Amniotic stem cell (primary cell): ENCODE results near the gene COL9A3.

ENCODE experiments used
- DNase-seq: peaks from one replicate; lab custom pipeline; 2025; lab: John Stamatoyannopoulos, UW

The COL9A3 gene

GRCh38 chr20:62796699-62797491, 20.0 kb upstream of the COL9A3 start:
- DNase-seq, result no peak

GRCh38 chr20:62797671-62798532, 18.9 kb upstream of the COL9A3 start:
- DNase-seq, result no peak

DNA sequence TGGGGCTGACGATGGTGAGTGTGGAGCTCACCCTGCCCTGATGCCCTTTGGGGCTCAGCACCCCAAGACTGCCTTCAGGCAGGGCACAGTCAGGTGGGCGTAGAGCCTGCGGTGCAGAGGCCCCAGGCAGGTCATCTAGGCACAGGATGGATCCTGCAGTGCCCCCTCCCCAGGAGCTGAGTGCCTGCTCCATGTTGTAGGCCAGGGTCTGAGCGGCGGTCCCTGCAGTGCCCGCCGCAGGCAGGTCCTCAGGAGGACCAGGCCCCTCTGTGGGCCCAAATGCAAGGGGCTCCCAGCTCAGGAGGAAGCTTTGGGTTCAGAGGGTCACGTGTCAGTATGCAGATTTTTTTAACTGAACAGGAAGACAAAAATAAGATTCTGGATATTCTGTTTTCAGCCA, 17.8 kb upstream of the COL9A3 start:
- no peak for DNase-seq

DNA sequence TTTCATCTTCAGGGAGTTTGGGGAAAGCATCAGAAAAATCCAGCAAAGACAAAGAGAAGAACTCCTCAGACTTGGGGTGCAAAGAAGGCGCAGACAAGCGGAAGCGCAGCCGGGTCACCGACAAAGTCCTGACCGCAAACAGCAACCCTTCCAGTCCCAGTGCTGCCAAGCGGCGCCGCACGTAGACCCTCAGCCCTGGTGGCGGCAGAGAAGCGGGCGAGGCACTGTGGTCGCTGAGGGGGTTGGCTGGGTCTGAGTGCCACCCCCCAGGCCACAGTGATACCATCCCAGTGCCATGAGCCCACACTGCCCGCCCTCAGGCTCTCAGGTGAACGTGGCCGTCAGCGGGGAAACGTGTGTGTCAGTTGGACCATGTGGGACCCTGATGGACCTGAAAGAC, 17.4 kb upstream of the COL9A3 start:
- no peak for DNase-seq

DNA sequence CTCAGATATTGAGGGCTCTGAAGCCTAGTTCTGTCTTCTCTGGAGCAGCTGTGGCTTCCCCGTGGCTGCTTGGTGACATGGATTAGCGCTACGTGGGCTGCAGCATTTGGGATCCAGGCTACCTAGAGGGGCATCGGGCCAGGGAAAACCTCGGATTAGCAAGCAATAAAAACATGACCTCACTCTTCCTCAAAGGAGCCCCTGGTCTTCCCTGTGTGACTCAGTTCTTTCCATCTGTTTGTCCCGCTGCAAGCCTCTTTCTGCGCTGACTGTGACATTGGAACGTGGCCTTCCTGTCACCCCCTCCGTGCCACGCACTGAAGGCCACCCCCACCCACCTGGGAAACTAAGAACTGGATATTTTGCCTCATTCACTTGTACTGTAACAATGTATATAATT, 17.0 kb upstream of the COL9A3 start:
- DNase-seq, result no peak

- no peak for DNase-seq
Observed at GRCh38 chr20:62800314-62801259, 16.3 kb upstream of the COL9A3 start.

DNA sequence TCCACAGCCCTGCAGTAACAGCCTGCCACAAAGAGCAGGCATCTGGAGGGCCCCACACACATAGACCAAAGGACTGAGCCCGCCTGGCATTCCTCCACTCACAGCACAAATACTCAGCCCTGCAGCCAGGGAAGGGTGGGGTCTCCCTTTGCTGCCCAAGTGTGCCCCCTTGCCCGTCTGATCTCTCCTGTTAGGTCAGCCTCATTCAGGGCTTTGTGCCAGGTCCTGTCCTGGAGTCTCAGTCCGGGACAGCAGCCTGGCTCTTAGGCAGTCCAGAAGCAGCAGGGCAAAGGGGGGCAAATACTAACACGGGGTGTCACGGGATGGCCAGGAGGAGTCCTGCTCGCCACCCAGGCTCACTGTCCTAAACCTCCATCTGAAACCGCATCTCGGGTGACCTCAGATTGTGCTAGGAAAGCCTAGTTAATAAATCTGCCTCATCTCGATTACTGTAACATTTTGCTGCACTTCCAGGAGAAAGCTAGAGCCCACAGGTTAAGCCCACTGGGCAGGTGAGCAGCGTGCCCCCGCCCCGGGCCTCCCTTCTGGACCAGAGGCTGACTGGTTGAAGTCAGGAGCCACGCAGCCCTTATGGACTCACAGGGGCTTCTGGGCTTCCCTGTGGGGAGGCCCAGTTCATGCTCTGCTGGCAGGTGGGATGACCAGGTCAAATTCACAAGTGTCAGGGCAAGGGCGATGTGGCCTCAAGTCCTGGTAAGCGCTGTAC, 15.4 kb upstream of the COL9A3 start:
- DNase-seq, result no peak

DNA sequence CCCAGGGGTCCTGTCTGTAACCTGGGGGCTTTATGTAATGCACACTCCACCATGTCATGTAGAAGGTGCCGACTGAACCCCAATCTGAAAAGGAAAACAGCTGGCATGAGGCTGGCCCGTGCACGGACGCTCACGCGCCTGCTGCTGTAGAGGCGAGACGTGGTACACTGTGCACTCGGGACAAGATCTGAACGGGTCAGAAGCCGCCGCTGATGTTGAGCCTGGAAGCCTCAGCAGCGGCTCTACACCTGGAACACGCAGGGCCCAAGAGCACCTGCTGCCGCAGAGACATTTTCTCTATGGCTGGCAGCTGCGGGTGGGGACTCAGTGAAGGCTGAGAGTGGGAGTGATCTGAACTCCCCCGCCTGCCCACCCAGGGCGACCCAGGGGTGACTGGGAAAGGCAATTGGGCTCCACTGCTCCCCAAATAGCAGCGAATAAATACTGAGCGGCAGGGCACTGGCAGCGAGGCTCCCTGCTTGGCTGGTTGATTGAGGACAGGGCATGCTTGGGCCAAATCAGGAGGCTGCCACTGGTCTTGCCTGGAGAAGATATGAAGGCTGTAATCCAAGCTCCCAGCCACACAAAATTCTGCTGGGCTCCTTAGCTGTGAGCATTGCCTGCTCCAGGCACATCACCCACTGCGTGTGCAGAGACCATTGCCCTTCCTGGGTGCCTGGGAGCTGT, 14.7 kb upstream of the COL9A3 start:
- no peak for DNase-seq

DNA sequence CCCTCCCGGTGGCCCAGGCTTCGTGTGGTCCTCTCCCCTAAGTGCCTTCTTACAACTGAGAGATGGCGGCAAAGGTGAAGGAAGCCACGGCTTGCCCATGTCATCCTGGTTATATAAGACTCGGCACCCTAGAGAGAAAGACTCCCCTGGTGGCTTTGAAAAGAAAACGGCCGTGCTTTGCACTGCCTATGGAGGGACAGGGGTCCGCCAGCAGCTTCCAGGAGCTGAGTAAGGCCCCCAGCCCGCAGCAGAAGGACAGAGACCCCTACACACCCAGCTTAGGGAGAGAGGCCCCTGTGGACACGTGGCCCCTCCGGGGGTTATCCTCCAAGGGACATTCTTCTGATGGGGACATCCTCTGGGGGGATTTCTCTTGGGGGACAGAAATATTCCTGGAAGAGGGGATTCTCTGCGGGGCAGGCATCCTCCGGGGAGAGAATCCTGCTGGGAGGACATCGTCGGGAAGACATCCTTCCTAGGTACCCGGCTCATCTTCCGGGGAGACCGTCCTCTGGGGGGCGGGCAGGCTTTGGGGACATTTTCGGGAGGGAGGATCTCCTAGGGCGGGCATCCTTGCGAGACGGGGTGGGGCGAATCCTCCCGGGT, 12.7 kb upstream of the COL9A3 start:
- DNase-seq, result no peak

DNA sequence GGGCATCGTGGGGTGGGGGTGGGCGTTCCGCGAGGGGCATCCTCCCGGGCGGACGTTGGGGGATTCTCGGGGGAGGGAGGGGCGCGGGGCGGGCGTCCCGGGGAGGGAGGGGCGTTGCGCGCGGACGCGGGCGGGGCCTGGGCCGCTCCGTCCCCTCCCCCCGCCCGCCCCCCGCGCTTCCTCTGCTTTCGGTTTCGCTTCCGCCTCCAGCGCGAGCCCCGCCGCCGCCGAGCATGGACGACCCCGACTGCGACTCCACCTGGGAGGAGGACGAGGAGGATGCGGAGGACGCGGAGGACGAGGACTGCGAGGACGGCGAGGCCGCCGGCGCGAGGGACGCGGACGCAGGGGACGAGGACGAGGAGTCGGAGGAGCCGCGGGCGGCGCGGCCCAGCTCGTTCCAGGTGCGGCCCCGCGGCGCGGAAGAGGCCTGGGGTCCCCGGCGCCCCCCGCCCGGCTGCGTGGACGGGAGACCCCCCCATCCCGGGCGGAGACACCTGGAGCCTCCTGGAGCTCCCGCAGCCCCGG, 12.2 kb upstream of the COL9A3 start, which contains the start of gene OGFR:
TSS of gene OGFR (plus strand) at position 209 of the 528 bp plus-strand sequence. CDS start at position 234, 25 bp downstream.
- DNase-seq, result peak; percentile 21

DNA sequence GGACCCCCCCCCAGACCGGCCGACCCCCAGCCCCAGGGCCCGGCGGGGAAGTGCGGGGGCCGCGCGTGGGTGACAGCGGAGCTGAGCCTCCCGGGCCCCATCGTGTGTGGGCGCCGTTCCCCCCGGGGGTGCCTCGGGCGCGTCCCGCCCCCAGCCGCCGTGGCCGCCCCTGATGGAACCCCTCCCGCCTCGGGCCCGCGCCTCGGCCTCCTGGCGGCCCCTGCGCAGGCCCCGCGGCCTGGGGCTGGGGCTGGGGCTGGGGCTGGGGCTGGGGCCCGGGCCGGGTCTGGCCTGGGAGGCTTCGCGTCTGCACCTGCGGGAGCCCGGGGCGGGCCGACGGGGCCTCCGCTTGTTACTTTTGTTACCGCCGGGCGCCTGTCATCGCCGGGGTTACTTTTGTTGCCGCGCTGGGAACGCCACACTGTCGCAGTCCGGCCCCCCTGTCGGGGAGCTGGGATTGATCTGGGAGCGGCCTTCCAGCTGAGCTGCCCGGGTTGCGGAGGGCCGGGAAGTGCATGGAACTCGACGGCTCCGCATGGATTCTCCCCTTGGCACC, 11.6 kb upstream of the COL9A3 start:
- no peak for DNase-seq

DNA sequence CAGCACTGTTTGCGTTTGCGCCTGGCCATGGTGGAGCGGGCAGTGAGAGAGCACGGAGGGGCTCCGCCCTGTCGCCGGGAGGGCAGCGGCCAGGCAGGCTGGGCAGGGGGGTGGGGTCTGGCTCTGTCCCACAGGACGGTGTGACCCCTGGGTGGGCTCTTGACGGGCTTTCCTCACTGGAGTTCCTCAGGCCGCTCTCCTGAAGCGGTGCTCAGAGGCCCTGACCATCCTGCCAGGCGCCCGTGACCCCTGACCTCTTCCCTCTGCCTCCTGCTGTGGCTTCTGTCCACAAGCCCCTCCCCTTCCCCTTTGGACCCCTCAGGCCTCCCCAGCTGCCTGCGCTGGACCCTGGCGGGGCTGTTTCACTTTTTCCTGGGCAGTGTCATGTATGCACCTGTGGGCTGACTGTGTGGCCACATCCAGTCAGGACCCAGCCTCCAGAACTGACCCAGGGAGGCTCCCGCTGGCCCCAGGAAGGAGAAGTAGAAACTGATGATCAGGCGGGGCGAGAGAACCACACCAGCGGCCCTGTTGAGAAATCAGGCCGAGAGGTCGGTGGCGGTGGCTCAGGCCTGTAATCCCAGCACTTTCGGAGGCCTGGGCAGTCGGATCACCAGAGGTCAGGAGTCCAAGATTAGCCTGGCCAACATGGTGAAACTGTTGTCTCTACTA, 11.0 kb upstream of the COL9A3 start:
- DNase-seq, result no peak

DNA sequence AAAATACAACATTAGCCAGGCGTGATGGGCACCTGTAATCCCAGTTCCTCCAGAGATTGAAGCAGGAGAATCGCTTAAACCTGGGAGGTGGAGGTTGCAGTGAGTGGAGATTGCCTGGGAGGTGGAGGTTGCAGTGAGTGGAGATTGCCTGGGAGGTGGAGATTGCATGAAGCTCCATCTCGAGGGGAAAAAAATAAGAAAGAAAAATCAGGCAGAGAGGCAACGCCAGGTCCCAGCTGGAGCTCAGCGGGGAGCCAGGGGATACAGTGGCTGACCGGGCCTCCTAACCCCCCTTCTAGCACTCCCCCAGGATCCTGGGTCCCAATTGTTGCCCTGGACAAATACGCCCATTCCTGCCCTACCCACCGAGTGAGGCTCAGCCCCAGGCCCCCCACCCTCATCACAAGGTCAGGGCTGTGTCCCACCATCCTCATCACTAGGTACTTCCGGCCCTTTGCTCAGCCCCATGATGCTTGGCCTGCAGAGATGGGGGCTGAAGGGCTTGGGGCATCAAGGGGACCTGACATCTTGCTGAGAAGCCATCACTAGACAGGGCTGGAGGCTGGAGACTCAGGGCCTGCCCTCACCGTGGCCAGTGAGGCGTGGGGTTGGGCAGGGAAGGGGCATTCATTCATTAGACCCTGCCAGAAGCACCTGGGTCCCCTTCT, 10.3 kb upstream of the COL9A3 start:
- DNase-seq, result no peak

- no peak for DNase-seq
Observed at GRCh38 chr20:62807444-62808210, 9.2 kb upstream of the COL9A3 start.

- no peak for DNase-seq
Observed at GRCh38 chr20:62808211-62808865, 8.5 kb upstream of the COL9A3 start.

GRCh38 chr20:62809530-62810428, 7.1 kb upstream of the COL9A3 start:
- no peak for DNase-seq
